Heart right ventricle (tissue), 16 donors: ENCODE results near the gene ATXN1. TPM values are rescaled to one million over a fixed set of nuclear protein-coding genes. Genes with fewer than 3 reads are reported as not detected.

Source experiments
- ATAC-seq, 8 donors: fragments of 200-7000 bp; cut with Tn5 transposase; one replicate each; pipeline ENCODE4 v1.9.1; 2020; ENCODE audit warnings: mild to moderate bottlenecking in 8 of 8, moderate library complexity in 8 of 8, moderate number of reproducible peaks in 1 of 8
- DNase-seq, 2 donors: peaks; one replicate each; pipeline ENCODE4 v3.0.0-alpha.2; 2020
- H3K27ac ChIP-seq, 10 donors: fragments of 200-600 bp; sonication (generic) in 2 of 10; one replicate each; pipeline versions ENCODE4 v1.5.0 to v1.8.0; 2020 to 2022; ENCODE audit warnings: mild to moderate bottlenecking in 3 of 10
- H3K27me3 ChIP-seq, 7 donors: fragments of 200-600 bp; one replicate each; pipeline ENCODE4 v1.8.0; 2021 to 2022; ENCODE audit warnings: mild to moderate bottlenecking in 2 of 7
- H3K36me3 ChIP-seq, 9 donors: fragments of 200-600 bp; sonication (generic) in 1 of 9; one replicate each; pipeline versions ENCODE4 v1.5.0 to v1.8.0; 2020 to 2022; ENCODE audit warnings: mild to moderate bottlenecking in 2 of 9
- H3K4me1 ChIP-seq, 9 donors: fragments of 200-600 bp; sonication (generic) in 1 of 9; one replicate each; pipeline versions ENCODE4 v1.5.0 to v1.8.0; 2020 to 2022; ENCODE audit warnings: mild to moderate bottlenecking in 4 of 9
- H3K4me3 ChIP-seq, 10 donors: fragments of 200-600 bp; sonication (generic) in 2 of 10; one replicate each; pipeline versions ENCODE4 v1.5.0 to v1.8.0; 2020 to 2022; ENCODE audit warnings: mild to moderate bottlenecking in 7 of 10, moderate library complexity in 2 of 10
- H3K9me3 ChIP-seq, 11 donors: fragments of 200-600 bp in 10 of 11; sonication (generic) in 2 of 11; one replicate each; pipeline versions ENCODE4 v1.5.0 to v1.8.0; 2013 to 2022; ENCODE audit warnings: mild to moderate bottlenecking in 2 of 11, control low read depth in 1 of 11, moderate library complexity in 1 of 11
- CTCF ChIP-seq, 9 donors: fragments of 200-600 bp; sonication (generic) in 2 of 9; IDR thresholded peaks; one replicate each; pipeline versions ENCODE4 v1.5.0 to v1.8.0; 2021 to 2022; ENCODE audit warnings: antibody characterized with exemption in 9 of 9, mild to moderate bottlenecking in 5 of 9, moderate library complexity in 1 of 9
- WGBS, 2 donors: extraction: QIAGEN DNeasy Blood & Tissue Kit; methylation state at CpG; one replicate each; pipeline ENCODE4 v1.1.7; 2013; ENCODE audit warnings: inconsistent platforms in 1 of 2; 5-methylcytosine and 5-hydroxymethylcytosine counted together
- intact Hi-C, 10 donors: fragments of 100-400 bp; cut with DNase I; formaldehyde crosslinking; loops; one replicate each; pipeline versions ENCODE4 v1.11.1 to v1.14.2; 2022
- polyA plus RNA-seq, 2 donors: library from polyadenylated mRNA; stranded (reverse); fragments of 200-250 nt; gene quantifications; one replicate each; pipeline ENCODE4 v1.2.3, GENCODE V29; 2013
- total RNA-seq, 10 donors: library from RNA; stranded (reverse); fragmentation: NEBNext Ultra II Directional in 3 of 10; extraction: Animal tissue kit (Norgen Biotek cat#: 25700) in 3 of 10; gene quantifications; one replicate each; pipeline versions ENCODE4 v1.2.1 to v1.2.4, GENCODE V29; 2021 to 2023
- donor health status: Arrhythmogenic right ventricular cardiomyopathy.
- donor health status: ischemic (EF 13 %, LVEDD 7.1; RV severe dilation, severe dysfunction).
- donor health status: healthy with polysubstance abuse.
- donor health status: DM: no; HTN: yes; CAD: no.
- donor health status: DM: no; HTN: no; CAD: no.
- donor health status: ischemic (EF 25% LVEDD 6.9; RV normal size, moderate dysfunction).
- donor health status: ischemic (EF 25% LVEDD 5.7; RV mildly dilated, moderate dysfunction).
- donor health status: healthy.
- donor health status: DM: yes; HTN: yes; CAD: no.
- donor health status: Ischemic cardiomyopathy.
- donor health status: ischemic (EF 35%, LVEDD 5.7; RV mildly dilated, moderate dysfunction).
- donor health status: nonischemic (EF 11% LVEDD 7.7; RV severe dilation, severe dysfunction).
- donor health status: DM: yes; HTN: yes; CAD: no.
- donor health status: PGD.
- donor health status: ischemic (EF 29% LVEDD 5.4; RV normal size, mild dysfunction).
- donor health status: nonischemic (EF 23%, LVEDD 6.1; RV moderate dilation, normal function).

Gene ATXN1
- total and polyA plus RNA-seq, 12 donors: 4.1 to 46.5 (median 40.3) TPM

- WGBS, 2 donors: 92 to 98% methylated on average over 6 of the region's 6 CpGs
- no peak for TF ChIP-seq CTCF (IDR thresholded peaks at IDR 0.05)
- intact Hi-C loops: no loop called here
- Histone ChIP-seq H3K9me3 (no peaks in the 10 kb centered on the region), H3K27ac (no peak overlapping the region), H3K4me3 (no peak overlapping the region), H3K36me3 (peaks cover 0 to 13% (median 0%) of the 10 kb centered on the region in 9 donors), H3K27me3 (no peaks in the 10 kb centered on the region), H3K4me1 (peaks cover 0 to 12% (median under 1%) of the 10 kb centered on the region in 9 donors)
- ATAC-seq (peak in 1 of 8 donors; percentile 35), DNase-seq (no peak)
Observed at GRCh38 chr6:16311763-16312162, 449.5 kb downstream of the ATXN1 start.

DNA sequence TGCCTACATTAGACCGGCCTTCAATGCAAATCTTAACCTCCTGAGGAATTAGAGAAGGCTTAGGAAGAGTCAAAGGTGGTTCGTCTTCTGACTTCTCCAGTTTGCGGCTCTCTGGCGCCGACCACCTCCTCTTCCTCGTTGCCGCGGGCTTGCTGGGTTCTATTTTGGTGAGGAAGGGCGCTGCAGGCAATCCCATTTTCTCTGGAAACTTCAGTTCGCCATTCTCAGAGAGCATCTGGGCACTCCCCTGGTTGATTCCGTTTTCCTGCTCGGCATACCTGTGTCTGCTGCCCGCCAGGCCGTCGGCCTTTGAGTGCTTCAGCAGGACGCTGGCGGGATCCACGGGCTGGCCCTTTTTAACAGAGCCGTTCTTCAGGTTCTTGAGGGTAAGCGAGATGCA, 454.9 kb downstream of the ATXN1 start:
- ATAC-seq: no peak
- H3K27ac ChIP-seq: no peak overlapping the region
- no peaks in the 10 kb centered on the region for H3K27me3 ChIP-seq
- no peak for TF ChIP-seq CTCF (IDR thresholded peaks at IDR 0.05)
- H3K4me3 ChIP-seq: no peak overlapping the region
- peaks cover 0 to 21% (median 3%) of the 10 kb centered on the region in 9 donors for H3K4me1 ChIP-seq
- 89 to 90% methylated on average over 20 of the region's 20 CpGs for WGBS, 2 donors
- intact Hi-C loops: no loop called here
- no peaks in the 10 kb centered on the region for H3K9me3 ChIP-seq
- H3K36me3 ChIP-seq: peaks cover 0 to 44% (median 0%) of the 10 kb centered on the region in 9 donors
- no peak for DNase-seq

- H3K27me3 ChIP-seq: no peaks in the 10 kb centered on the region
- peaks cover 0 to 49% (median 0%) of the 10 kb centered on the region in 9 donors for H3K36me3 ChIP-seq
- no peak for TF ChIP-seq CTCF (IDR thresholded peaks at IDR 0.05)
- peaks cover 0 to 16% (median 3%) of the 10 kb centered on the region in 9 donors for H3K4me1 ChIP-seq
- DNase-seq (no peak), ATAC-seq (no peak)
- H3K27ac ChIP-seq: no peak overlapping the region
- intact Hi-C loops: no loop called here
- no peak overlapping the region for H3K4me3 ChIP-seq
- no peaks in the 10 kb centered on the region for H3K9me3 ChIP-seq
- 81 to 85% methylated on average over 19 of the region's 19 CpGs for WGBS, 2 donors
Observed at GRCh38 chr6:16305788-16306187, 455.5 kb downstream of the ATXN1 start.

DNA sequence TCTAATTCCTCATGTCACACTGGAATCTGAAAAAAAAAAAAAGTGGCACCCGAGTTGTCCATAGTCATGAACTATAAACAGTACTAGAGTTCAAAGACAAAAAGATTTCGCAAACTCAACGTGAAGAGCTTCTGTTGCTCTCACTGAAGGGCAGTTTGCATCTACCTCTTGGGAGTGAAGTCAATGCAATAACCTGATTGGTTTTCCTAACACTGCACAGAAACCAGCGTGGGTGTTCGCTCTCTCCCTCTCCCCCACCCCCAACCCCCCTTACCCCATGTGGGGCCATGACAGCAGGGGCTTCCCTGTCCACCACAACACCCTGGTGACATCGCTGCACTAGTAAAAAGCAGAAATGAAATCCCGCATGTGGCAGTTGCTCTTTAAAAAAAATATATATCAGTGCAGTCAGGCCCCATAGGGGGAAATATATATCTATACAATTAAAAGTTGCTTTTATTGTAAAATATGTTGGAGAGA, 456.0 kb downstream of the ATXN1 start:
- WGBS, 2 donors: 78 to 81% methylated on average over 7 of the region's 7 CpGs
- Histone ChIP-seq H3K4me1 (peaks cover 0 to 15% (median 3%) of the 10 kb centered on the region in 9 donors), H3K36me3 (peaks cover 0 to 49% (median 0%) of the 10 kb centered on the region in 9 donors), H3K4me3 (no peak overlapping the region), H3K27me3 (no peaks in the 10 kb centered on the region), H3K9me3 (no peaks in the 10 kb centered on the region), H3K27ac (no peak overlapping the region)
- intact Hi-C loops: no loop called here
- DNase-seq: no peak
- no peak for ATAC-seq
- TF ChIP-seq CTCF (IDR thresholded peaks at IDR 0.05): no peak
